ENCODE measurements around the gene AKAP13. TPM values are rescaled to one million over a fixed set of nuclear protein-coding genes. Genes with fewer than 3 reads are reported as not detected.

The AKAP13 gene
- total RNA-seq, 1 experiment from 2014 or later: 47.3 TPM

DNA sequence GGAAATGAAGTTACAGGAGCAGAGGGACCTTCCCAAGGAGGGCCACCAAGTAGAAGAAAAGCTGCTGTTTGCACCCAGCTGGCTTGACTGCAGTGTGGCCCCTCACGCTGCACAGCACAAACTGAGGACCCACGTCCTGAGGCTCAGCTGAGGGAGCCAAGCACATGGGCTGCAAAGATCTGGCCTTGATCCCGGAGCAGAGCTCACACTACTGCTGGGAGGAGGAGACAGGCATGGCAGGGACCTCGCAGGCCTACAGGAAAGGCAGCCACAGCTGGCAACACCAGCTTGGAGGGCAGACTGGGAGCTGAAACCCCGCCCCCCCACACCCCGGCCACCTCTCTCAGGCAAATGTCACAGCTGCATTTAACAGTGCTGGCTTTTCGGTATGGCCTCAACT is 374.6 kb downstream of the AKAP13 start:
- Histone ChIP-seq H4K5ac (ENCODE audit: insufficient read length, low read depth, low read length) (no peak overlapping the region), H2AK5ac (ENCODE audit: insufficient read length, low read length) (no peak overlapping the region), H3K27me3 (ENCODE audit: insufficient read depth, low read length) (no peaks in the 10 kb centered on the region), H3K27ac (ENCODE audit: insufficient read length, low read depth, low read length) (no peak overlapping the region), H2BK12ac (ENCODE audit: insufficient read length, low read depth, low read length) (no peak overlapping the region), H4K20me1 (ENCODE audit: control insufficient read depth, insufficient read depth, insufficient read length) (no peaks in the 10 kb centered on the region), H3T11ph (ENCODE audit: low read length) (no peak overlapping the region), H3K23me2 (ENCODE audit: insufficient read length, low read depth, low read length, poor library complexity, severe bottlenecking) (peaks cover 4% of the 10 kb centered on the region), H3K4me1 (ENCODE audit: insufficient read depth, low read length) (peaks cover 3% of the 10 kb centered on the region; the same call in 1 of the 2 replicates), H2BK15ac (ENCODE audit: low read depth, low read length) (no peak overlapping the region), H4K91ac (ENCODE audit: insufficient read length, low read depth, low read length) (no peak overlapping the region), H3K9ac (ENCODE audit: extremely low read depth, insufficient read length, low read length) (no peak overlapping the region), H3K4ac (ENCODE audit: low read depth, low read length) (no peak overlapping the region), H3K9me3 (ENCODE audit: control insufficient read depth, low read depth, low read length) (no peaks in the 10 kb centered on the region), H2AFZ (ENCODE audit: low read length) (no peak overlapping the region), H3K56ac (ENCODE audit: insufficient read length, low read depth, low read length) (no peak overlapping the region), H3K14ac (ENCODE audit: insufficient read depth, low read length) (no peak overlapping the region), H2BK120ac (ENCODE audit: low read depth, low read length, poor library complexity, severe bottlenecking) (no peak overlapping the region), H3K79me1 (ENCODE audit: insufficient read depth, low read depth, low read length, poor library complexity, severe bottlenecking) (no peaks in the 10 kb centered on the region), H4K8ac (replicated peaks; ENCODE audit: insufficient read length, low read depth, low read length) (no peak overlapping the region), H2BK20ac (ENCODE audit: low read depth, low read length, poor library complexity, severe bottlenecking) (no peak overlapping the region), H3K79me2 (ENCODE audit: insufficient read depth, low read length) (no peaks in the 10 kb centered on the region), H3K23ac (ENCODE audit: insufficient read length, low read depth, low read length) (no peak overlapping the region), H3K18ac (ENCODE audit: insufficient read length, low read depth, low read length) (no peak overlapping the region), H2BK5ac (ENCODE audit: insufficient read length, low read length) (no peak overlapping the region), H3K4me2 (ENCODE audit: insufficient read depth, insufficient read length, low read length) (no peak overlapping the region)
- no peak for TF ChIP-seq CTCF (conservative IDR thresholded peaks at IDR 0.05)
- Mint-ChIP-seq H3K36me3 (ENCODE audit: insufficient read depth in 1 of 3, low read depth in 3 of 3) (peaks cover 19 to 48% (median 35%) of the 10 kb centered on the region in 3 experiments; a peak in 6 of 7 replicates), H3K27ac (peak overlapping the region in 2 of 3 experiments; percentile 29 to 49; a peak in 3 of 7 replicates), H3K4me3 (no peak overlapping the region), H3K9me3 (no peaks in the 10 kb centered on the region), H3K4me1 (peaks cover 35 to 38% of the 10 kb centered on the region in 2 experiments), H3K27me3 (ENCODE audit: low read depth) (no peaks in the 10 kb centered on the region; the same call in 1 of the 2 replicates)
- peak; percentile 22 for DNase-seq
- no CpG with 5 or more reads among the region's 7 CpGs for WGBS (ENCODE audit: extremely low coverage, insufficient read length, low lambda C conversion rate)
